GM19397 (cell line): ENCODE results near the gene RNF151.

ENCODE experiments used
- ATAC-seq: cut with Tn5 transposase; IDR thresholded peaks from one replicate; pipeline ENCODE4 v1.9.1; 2021; ENCODE audit warnings: mild to moderate bottlenecking, moderate library complexity; ENCODE audit not compliant: unreplicated experiment

The RNF151 gene

DNA sequence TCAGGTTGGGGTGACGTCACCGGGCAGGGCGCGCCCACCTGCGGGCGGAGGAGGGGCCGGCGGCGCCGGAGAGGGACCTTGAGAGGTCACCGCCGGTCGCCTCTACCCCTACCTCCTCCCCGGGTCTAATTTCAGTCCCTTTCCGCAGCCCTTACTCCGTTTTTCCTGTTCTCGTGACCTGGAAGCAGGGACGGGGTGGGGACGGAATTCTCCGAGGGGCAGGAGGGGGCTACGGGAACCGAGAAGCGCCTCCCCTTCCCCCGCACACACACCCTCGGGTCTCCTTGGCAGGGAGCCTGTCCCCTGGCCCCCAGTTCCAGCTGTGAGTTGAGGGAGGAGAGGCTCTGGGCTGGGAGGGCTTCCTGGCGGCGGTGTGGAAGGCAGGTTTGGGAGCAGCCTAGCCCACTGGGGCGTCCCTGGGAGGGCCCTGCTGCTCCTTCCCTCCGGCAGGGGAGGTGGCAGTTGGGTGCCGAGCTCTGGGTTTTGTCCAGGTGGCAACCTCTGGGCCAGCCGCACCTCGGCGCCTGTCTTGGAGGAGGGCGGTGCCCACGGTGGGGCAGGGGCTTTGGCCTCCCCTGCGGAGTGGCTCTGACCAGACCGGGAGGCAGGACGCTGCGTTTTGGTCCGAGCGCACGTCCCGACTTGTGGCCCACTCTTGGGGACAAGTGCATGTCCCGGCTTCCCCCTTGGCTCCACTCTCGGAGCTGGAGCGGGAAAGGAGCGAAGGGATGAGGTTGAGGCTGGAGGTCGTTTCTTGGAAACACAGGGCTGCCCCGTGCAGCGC is 23.9 kb downstream of the RNF151 start:
- ATAC-seq = no peak

DNA sequence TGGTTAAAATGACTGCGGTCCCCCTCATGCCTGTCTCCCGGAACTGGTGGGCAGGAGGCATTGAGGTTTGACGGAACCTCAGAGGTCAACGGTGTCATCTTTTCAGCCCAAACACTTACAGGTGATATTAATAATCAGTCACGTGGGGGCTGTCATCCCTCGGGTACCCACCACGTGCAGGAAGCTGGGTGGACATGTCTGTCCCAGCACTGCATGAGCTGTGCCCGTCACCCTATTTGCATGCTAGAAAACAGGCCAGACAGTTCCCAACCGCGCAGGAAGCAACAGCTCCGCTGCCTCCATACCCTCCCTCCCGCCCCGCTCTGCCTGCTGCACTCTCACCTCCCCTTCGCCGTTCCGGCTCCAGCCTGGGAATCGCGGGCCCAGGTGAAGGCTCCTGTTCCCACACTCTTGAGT is 24.5 kb downstream of the RNF151 start:
- no peak for ATAC-seq

DNA sequence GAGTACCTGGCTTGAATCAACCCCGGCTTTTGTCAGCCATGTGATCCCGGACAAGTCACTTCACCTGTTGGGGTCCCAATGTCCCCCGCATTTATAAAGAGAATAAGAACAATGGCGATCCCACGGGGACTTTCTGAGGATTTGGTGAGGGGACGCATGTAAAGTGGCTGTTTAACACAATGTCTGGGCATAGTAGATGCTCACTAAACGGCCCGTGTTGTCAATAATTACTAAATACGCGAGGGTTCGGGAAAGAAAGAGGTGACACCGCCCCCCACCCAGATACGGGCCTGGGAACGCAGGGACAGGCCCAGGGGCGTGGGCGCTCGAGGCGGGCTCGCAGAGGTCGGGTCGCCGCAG is 24.9 kb downstream of the RNF151 start:
- no peak for ATAC-seq

DNA sequence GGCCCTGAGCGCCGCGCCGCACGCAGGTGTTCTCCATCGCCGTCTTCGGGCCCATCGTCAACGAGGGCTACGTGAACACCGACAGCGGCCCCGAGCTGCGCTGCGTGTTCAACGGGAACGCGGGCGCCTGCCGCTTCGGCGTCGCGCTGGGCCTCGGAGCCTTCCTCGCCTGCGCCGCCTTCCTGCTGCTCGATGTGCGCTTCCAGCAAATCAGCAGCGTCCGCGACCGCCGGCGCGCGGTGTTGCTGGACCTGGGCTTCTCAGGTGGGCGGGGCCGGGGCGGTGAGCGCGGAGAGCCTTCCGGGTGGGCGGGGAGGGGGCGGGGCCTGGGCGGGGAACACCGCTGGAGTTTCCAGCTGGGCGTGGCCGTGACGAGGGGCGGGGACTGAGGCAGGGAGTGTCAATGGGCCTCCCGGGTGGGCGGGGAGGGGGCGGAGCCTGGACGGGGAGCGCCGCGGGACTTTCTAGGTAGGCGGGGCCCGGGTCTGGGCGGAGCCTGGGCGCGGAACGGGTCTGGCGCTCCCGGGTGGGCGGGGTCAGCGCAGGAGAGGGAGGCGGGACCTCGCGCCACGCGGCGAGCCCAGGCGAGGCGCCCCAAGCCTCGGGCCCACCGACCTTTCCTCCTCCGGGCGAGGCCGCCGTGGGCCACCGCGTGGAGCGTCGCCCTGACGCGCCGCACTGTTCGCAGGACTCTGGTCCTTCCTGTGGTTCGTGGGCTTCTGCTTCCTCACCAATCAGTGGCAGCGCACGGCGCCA is 25.5 kb downstream of the RNF151 start:
- ATAC-seq = peak; percentile 51

DNA sequence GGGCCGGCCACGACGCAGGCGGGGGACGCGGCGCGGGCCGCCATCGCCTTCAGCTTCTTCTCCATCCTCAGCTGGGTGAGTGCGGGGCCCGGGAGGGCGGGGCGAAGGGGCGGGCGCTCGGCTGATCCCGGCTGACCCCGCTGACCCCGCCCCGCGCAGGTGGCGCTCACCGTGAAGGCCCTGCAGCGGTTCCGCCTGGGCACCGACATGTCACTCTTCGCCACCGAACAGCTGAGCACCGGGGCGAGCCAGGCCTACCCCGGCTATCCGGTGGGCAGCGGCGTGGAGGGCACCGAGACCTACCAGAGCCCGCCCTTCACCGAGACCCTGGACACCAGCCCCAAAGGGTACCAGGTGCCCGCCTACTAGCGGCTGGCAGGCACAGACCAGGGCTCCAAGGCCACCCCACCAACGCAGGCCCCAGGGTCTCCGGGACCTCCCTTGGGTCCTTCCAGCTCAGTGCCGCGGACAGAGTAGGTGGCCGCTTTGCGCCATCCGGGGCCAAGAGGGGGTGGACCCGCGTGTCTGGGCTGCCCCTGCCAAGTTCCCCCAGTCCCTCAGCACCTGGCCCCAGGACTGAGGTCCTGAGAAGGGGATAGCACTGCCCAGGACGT is 26.2 kb downstream of the RNF151 start:
- ATAC-seq = no peak

DNA sequence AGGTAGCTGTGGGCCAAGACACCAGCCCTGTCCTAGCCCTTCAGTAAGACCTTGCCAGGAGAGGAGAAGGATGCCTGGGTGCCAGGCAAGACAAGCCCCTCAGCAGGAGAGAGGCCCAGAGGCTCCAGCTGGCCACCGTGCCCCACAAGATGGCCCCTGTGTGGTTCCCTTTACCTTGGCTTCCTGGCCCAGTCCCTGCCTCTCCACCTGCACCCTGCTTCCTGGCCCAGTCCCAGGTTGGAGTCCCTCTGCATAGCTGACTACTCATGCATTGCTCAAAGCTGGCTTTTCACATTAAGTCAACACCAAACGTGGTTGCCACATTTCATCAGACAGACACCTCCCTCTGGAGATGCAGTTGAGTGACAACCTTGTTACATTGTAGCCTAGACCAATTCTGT is 27.1 kb downstream of the RNF151 start:
- ATAC-seq = no peak

DNA sequence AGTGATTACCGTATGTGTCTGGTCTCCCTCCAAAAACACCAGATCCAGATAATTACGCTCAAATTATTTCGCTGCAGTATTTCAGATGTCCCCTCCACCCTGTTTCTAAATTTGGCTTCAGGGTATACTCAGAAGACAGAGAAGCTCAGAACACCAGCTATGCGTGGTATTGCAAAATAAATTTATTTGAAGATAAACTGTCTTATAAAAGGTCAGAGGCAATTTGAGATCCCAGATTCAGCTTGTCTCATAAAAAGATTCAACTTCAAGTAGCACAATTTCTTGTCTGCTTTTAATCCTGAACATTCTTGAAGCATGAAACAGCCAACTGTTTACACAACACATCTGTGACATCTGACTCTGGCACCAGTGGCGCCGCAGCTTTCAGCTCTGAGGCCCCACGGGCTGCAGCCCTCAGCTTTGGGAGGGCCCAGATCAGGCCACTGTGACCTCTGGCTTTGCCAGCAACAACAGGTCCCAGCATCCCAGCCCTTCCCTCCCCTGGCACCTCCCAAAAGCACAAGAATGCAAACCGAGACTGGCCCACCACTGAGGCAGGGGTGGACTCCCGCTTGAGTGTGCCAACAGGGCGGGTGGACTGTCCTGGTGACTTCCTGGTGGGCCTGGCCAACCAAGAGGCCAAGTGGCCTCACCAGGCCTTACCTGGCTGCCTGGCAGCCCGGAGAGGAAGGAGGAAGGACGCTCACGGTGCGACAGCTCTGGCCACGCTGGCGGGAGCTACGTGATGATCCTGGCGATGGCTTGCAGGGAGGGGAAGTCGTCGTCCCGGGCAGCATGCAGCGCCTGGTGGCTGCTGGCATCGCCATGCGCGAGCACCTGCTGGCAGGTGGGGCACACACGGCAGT is 31.1 kb downstream of the RNF151 start:
- no peak for ATAC-seq

DNA sequence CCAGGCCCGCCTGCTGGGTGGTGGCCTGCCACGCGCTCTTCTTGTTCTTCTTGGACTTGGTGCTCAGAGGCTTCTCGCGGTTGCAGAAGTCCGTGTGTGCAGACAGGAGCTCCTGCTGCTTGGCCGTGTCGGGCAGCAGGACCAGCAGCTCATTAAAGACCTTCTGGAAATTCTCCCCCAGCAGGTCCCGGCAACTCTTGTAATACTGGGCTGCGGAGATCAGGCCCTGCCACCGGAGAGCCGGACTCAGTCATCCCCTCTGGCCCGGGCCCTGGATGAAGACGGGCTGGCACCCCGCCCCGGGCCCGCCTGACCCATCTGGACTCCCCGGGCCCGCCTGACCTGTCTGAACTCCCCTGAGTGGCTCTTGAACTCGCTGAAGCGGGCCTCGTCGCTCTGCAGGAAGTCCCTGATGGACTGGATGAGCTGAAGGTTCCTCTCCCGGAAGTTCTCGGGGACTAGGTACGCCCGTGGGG is 31.7 kb downstream of the RNF151 start:
- ATAC-seq = no peak

DNA sequence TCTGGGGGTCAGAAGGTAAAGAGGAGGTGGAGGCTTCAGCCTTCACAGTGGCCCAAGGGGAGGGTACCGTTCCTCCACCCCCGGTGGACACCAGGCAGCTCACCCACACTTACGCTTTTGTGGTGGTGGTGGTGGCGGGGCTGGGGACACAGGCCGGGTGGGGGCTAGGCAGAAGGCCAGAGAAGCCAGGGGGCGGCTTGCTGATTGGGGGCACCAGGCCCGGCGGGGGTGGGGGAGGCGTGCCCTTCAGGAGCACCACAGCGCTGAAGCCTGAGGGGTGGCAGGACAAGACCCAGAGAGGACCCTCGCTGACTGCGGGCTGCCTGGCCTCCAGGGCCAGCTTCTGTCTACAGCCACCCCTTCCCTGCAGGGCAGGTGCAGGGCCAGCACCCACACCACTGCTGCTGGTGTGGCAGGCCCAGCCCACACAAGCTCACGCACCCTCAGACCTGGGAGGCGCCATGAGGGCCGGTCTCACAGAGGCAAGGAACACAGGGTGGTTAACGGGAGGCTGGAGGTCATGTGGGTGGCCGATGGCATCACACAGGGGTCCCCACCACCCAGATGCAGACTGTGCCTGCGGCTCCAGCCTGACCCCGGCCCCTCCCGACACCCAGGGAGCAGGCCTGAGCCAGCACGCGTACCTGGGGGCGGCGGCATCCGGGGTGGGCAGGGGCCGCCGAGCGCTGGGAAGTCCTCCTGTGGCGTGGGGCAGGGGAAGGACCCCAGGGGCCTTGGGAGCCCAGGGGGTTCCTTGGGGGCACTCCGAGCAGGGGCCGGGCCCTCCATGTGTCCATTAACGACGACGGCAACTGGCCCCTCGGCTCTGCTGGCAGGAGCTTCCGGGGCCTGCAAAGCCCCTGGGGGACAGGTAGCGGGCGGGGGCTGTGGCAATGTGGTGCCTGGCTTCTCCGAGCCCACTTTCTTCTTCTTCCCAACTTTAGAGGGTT is 32.5 kb downstream of the RNF151 start:
- no peak for ATAC-seq

DNA sequence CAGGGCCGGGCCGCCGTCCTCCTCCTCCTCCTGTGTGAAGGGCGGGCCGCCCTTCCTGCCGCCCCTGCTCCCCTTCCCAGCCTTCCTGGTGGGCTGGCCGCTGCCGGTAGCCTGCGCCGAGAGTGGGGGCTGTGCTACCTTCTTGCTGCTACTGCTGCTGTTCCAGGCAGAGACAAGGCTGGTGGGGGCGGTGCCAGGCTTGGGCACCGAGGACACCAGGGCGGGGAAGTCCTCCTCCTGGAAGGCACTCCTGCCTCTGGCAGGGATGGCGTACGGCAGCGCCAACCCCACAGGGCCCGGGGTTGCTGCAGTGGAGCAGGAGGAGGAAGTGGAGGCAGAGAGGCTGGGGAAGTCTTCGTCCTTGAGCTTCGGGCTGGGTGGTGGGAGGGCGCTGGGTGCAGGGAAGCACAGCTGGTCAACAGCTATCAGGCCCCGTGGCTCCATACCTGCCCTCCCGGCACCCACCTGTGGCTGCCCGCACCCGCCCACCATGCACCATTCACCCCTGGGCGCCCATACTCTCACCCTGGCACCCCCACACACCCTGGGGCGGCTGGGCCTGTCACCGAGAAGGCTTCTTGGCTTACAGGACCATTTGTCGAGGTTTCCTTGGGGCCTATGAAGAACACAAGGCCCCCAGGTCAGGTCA is 33.3 kb downstream of the RNF151 start:
- no peak for ATAC-seq

DNA sequence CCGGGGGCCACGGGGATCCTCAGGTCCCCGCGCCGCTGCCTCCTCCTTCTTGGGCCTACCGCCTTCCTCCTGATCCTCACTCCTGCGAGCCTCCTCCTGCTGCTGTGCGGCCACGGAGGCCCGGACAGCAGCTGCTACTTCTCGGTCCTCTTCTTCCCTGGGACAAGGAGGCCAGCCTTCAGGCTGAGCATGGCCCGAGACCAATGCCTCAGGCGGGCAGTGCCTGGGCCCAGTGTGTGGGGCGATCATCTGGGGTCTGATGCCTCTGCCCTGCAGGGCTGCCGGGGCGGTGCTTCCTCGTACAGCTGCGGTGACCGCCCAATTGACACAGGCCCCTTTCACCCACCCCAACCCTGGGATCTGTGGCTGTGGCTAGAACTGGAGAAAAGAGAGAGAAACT is 34.4 kb downstream of the RNF151 start:
- no peak for ATAC-seq

DNA sequence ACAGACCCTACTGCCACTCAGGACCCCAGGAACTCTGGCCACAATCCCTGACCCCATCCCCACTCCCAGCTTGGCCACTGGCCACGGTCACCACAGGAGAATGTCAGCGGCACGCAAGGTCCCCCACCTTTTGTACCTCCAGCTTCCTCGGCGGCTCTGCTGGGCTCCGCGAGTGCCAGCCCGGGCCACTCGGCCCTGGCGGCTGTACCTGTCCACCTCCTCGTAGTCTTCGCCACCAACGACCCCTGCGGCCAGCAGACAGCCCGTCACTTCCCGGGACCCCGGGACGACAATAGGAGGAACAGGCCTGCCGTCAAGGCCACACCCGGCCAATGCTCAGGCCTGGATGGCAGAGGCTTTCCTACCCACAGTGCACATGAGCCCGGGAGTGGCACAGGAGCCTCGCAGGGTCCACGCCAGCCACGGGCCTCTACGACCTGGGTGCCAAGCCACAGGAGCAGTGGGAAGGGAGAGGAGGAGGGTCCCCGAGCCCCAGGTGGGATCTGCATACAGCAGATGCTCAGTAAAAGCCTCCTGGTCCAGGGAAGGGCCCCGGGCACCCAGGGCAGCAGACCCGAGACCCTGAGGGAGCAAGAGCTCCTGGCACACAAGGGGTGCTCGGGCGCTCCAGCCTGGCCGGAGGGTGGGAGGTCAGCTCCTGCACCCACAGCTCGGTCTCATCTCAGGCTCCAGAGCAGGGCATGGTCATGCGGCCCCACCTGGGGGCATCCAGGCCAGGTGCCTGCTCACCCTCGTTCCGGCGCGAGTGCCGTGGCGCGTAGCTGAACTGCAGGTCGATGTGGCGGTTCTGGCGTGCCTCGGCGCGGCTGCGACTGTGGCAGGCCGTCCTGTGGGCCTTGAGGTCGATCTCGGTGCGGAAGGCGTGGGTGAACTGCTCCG is 35.0 kb downstream of the RNF151 start:
- ATAC-seq = no peak

DNA sequence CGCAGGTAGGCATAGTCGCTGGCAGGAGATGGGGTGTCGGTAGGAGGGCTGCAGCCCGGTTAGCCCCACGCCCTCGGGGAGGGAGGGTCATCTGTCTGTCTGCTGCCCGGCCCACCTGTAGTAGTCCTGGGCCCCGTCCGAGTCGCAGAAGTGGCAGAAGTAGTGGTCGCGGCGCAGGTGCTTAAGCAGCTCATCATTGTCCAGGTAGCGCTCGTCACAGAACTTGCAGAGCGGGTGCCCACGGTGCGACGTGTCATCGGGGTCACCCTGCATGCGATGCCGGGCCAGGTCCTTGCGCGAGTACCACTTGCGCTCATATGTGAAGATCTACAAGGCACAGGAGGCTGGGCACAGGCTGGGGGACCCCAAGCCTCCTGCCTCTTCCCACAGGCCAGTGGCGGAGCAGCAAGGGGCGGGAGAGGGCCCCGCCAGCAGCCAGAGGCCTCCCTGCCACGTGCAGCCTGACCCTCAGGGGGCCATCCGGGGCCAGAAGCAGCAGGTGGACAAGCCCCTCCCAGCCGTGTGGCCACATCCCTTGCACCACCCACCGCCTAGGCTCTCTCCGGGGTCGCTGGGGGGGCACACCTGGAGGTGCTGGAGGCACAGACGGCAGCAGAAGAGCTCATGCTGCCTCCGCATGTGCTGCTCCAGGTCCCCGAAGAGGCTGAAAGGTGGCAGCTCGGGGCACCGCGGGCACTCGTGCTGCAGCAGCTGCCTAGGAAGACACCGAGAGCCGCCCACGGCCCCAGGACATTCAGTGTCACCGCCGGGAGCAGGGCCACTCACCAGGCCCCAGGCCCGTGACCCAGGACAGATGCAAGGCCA is 36.0 kb downstream of the RNF151 start:
- no peak for ATAC-seq

DNA sequence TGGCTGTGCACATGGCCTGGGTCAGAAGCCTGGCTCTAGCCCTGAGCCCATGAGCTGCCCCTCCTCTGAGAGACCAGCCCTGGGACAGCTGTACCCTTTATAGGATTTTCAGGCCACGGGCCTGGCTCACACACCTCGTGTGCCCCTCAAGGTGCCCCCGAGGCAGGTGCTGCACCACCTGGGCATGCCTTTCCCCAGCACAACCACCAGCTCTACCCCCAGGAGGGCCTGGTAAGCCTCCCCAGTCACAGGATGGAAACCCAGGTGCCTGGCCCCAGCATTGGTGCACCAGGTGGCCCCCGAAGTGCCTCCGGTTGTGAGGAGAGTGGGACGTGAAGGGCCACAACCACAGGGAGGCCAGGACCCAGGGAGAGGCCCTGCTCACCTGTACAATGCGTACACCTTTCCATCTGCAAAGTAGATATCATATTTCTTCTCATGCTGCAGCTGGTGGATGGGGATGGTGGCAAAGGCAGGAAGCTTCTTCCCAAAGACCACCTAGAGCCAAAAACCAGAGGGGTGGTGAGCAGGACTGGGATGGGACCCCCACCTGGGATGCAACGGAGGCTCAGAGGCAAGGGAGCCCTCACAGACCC is 36.7 kb downstream of the RNF151 start:
- no peak for ATAC-seq

DNA sequence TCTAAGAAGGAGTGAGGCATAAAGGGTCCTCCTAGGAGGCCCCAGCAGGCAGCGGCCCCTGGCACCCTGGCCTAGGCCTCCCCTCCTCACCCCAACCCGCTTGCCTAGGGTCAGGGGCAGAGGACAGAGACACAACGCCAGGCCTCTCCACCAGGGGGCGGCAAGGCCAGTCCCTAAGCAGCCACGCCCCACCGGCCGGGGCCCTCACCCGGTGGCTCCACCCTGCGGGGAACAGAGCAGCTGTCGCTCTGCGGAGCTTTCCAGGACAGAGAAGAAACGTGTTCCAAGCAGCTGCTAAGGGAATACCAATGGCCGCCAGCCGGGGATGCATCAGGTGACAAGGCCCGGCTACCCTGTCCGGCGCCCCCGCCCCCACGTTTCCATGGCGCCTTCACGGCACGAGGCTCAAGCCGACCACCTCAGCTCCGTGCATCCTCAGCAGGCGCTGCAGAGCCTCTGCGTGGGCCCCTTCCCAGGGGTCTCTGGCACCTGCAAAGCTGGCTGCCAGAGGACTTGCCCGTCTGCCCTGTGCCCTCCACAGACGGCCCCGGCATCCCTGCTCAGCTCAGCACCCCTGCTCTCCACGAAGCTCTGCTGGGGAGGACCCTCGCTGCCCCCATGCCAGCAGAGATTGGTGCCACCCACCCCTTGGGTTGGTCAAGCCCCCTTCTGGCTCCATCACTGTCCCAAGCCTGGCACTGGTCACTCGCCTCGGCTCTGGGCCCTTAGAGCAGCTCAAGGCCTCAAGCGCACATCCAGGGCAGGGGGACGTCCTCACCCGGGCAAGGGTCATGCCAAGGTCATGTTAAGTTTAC is 37.4 kb downstream of the RNF151 start:
- no peak for ATAC-seq

DNA sequence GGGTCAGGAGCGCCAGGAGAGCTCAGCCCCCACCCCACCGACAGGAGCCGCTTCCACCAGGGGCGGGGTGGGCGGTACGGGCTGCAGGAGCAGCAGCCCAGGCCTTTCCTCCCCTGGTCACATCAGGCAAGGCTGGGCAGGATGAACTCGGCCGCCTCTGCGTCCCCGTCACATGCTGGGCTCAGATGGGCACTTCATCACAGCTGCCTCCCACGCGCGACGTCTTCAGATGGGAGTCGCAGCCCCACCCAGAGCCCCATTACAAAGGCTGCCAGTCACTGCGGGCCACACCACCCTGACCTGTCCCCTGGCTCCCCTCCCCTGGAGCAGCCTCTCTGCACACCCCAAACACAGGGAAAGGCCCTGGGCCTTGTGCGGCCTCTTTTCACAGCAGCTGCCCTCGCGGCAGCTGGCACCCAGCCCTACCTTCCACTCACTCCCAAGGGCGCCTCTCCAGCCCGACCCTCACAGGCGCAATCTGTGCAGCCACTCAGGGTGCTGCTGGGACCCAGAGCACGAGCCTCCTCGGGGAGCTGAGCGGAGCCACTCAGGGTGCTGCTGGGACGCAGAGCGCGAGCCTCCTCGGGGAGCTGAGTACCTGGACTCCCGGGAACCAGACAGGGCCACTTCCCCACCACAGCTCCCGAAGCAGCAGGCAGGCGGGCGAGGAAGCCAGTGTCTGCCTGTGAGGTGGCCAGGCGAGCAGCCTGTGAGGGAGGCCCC is 38.3 kb downstream of the RNF151 start:
- no peak for ATAC-seq
